ENCODE results near the gene PPA1. TPM values are rescaled to one million over a fixed set of nuclear protein-coding genes. Genes with fewer than 3 reads are reported as not detected.
"Not testable (repeated sequence)": the region's sequence is repeated elsewhere in the genome, so short reads cannot be mapped to it uniquely, and the experiment has no call there.

Gene PPA1
- total RNA-seq, 1 donor = 219 TPM

DNA sequence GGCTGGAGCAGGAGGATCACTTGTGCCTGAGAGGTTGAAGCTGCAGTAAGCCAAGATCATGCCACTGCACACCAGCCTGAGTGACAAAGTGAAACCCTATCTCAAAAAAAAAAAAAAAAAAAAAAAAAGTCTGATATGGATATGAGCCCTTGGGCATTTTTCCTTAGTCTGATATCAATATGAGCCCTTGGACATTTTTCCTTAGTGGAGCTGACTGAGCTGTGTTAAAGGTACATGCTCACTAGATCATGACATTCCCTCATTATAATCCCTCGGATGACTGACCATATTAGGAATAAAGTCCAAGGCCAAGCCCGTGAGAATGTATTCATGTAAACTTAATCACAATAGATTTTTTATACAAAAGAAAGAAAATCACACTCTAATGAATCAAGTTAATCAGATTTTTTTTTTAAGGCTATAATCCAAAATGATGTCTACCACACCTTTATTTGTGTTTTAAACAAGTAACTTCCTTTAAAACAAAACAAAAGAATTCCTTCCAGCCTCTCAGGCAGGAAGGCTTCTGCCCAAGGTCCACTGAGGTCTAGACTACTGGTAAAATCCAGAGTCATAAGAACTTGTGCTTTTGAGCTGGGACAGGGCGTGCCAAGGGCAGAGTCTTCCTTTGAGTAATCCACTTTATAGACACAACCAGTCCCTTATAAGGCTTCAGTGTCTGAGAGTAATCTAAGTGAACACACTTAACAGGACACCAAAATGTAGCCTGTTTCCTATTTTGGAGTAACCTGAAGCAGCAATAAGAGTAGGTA, 5.5 kb downstream of the PPA1 start:
- Histone ChIP-seq H4K20me1 (ENCODE audit: insufficient read depth, low read length) (peaks cover 32% of the 10 kb centered on the region), H3K36me3 (ENCODE audit: insufficient read depth, low read length) (peaks cover 17% of the 10 kb centered on the region), H2AFZ (ENCODE audit: low read length) (no peak overlapping the region), H3K79me2 (ENCODE audit: insufficient read depth, low read length) (peaks cover 75% of the 10 kb centered on the region), H3K9me3 (ENCODE audit: low read depth, low read length) (no peaks in the 10 kb centered on the region), H3K27me3 (ENCODE audit: insufficient read depth, low read length) (no peaks in the 10 kb centered on the region), H3K27ac (ENCODE audit: low read depth, low read length) (no peak overlapping the region), H3K4me2 (ENCODE audit: insufficient read depth, low read length) (no peak overlapping the region), H3K4me3 (ENCODE audit: insufficient read depth, low read length) (no peak overlapping the region), H3K4me1 (ENCODE audit: insufficient read depth, low read length) (peaks cover 10% of the 10 kb centered on the region)
- TF ChIP-seq, protein P1, sequence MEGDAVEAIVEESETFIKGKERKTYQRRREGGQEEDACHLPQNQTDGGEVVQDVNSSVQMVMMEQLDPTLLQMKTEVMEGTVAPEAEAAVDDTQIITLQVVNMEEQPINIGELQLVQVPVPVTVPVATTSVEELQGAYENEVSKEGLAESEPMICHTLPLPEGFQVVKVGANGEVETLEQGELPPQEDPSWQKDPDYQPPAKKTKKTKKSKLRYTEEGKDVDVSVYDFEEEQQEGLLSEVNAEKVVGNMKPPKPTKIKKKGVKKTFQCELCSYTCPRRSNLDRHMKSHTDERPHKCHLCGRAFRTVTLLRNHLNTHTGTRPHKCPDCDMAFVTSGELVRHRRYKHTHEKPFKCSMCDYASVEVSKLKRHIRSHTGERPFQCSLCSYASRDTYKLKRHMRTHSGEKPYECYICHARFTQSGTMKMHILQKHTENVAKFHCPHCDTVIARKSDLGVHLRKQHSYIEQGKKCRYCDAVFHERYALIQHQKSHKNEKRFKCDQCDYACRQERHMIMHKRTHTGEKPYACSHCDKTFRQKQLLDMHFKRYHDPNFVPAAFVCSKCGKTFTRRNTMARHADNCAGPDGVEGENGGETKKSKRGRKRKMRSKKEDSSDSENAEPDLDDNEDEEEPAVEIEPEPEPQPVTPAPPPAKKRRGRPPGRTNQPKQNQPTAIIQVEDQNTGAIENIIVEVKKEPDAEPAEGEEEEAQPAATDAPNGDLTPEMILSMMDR (IDR thresholded peaks at IDR 0.05; ENCODE audit: extremely low read depth, low read depth, low read length) = no peak
- no peak for DNase-seq (ENCODE audit: insufficient read length, low spot score, missing footprints)

DNA sequence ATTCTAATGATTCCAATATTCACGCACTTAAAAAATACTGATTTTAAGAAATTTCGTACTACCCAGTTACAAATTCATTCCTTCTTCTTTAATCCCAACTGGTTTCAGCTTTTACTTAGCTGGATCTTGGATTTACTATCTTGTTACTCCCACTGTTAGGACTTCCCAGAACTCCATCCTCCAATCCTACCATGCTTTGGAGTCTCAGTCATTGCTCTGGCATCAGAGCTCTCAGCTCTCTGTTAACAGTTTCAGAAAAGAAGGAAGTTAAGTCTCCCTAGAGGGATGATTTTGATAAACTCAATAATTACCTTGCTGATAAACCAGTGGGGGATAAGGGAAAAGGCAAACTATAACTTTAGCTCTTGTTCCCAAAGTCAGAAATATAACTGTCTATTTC, 9.5 kb downstream of the PPA1 start:
- Histone ChIP-seq H3K4me2 (ENCODE audit: insufficient read depth, low read length) (no peak overlapping the region), H4K20me1 (ENCODE audit: insufficient read depth, low read length) (peaks cover 17% of the 10 kb centered on the region), H3K4me3 (ENCODE audit: insufficient read depth, low read length) (no peak overlapping the region), H3K27me3 (ENCODE audit: insufficient read depth, low read length) (no peaks in the 10 kb centered on the region), H3K27ac (ENCODE audit: low read depth, low read length) (no peak overlapping the region), H3K4me1 (ENCODE audit: insufficient read depth, low read length) (peaks cover 3% of the 10 kb centered on the region), H3K9me3 (ENCODE audit: low read depth, low read length) (no peaks in the 10 kb centered on the region), H2AFZ (ENCODE audit: low read length) (no peak overlapping the region), H3K79me2 (ENCODE audit: insufficient read depth, low read length) (peaks cover 58% of the 10 kb centered on the region), H3K36me3 (ENCODE audit: insufficient read depth, low read length) (peaks cover 5% of the 10 kb centered on the region)
- no peak for DNase-seq (ENCODE audit: insufficient read length, low spot score, missing footprints)
- TF ChIP-seq, protein P1 (IDR thresholded peaks at IDR 0.05; ENCODE audit: extremely low read depth, low read depth, low read length) = no peak

DNA sequence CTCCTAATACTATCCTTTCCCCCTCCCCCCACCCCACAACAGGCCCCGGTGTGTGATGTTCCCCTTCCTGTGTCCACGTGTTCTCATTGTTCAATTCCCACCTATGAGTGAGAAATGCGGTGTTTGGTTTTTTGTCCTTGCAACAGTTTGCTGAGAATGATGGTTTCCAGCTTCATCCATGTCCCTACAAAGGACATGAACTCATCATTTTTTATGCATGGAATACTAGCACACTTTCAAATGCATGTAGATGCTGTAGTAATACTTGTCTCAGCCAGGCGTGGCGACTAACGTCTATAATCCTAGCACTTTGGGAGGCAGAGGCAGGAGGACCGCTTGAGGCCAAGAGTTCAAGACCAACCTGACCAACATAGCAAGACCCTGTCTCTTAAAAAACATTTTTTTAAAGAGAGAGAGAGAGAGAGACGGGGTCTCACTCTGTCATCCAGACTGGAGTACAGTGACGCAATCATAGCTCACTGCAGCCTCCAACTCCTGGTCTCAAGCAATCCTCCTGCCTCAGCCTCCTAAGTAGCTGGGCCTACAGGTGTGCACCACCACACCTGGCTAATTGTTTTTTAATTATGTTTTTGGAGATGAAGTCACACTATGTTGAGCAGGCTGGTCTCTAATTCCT, 10.3 kb downstream of the PPA1 start:
- not testable (repeated sequence) for H3K4me1 ChIP-seq (ENCODE audit: insufficient read depth, low read length); H3K36me3 ChIP-seq (ENCODE audit: insufficient read depth, low read length); H2AFZ ChIP-seq (ENCODE audit: low read length); H3K4me2 ChIP-seq (ENCODE audit: insufficient read depth, low read length); DNase-seq (ENCODE audit: insufficient read length, low spot score, missing footprints); H3K9me3 ChIP-seq (ENCODE audit: low read depth, low read length); H3K27ac ChIP-seq (ENCODE audit: low read depth, low read length); H3K27me3 ChIP-seq (ENCODE audit: insufficient read depth, low read length); H3K4me3 ChIP-seq (ENCODE audit: insufficient read depth, low read length)
- Histone ChIP-seq H4K20me1 (ENCODE audit: insufficient read depth, low read length) (peaks cover 14% of the 10 kb centered on the region), H3K79me2 (ENCODE audit: insufficient read depth, low read length) (peaks cover 55% of the 10 kb centered on the region)

DNA sequence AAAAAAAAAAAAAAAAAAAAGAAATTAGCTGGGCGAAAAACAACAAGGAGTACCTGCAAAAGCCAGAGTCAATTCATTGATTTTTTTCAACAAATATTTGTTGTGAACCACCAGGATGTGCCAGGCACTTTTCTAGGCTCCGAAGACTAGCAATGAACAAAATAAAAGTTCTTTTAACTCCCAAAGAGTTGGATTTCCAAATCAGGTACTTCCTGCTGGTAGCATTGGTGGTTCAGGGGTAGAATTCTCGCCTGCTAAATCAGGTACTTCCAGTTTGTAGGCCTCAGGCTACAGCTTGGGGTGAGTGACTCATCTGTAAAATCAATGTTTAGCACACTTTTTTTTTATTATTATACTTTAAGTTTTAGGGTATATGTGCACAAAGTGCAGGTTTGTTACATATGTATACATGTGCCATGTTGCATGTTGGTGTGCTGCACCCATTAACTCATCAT, 10.9 kb downstream of the PPA1 start:
- TF ChIP-seq, protein P1 (IDR thresholded peaks at IDR 0.05; ENCODE audit: extremely low read depth, low read depth, low read length) = no peak
- Histone ChIP-seq H3K9me3 (ENCODE audit: low read depth, low read length) (no peaks in the 10 kb centered on the region), H3K36me3 (ENCODE audit: insufficient read depth, low read length) (peaks cover 15% of the 10 kb centered on the region), H3K4me3 (ENCODE audit: insufficient read depth, low read length) (no peak overlapping the region), H2AFZ (ENCODE audit: low read length) (no peak overlapping the region), H3K27me3 (ENCODE audit: insufficient read depth, low read length) (no peaks in the 10 kb centered on the region), H3K4me1 (ENCODE audit: insufficient read depth, low read length) (peaks cover 3% of the 10 kb centered on the region), H4K20me1 (ENCODE audit: insufficient read depth, low read length) (peaks cover 14% of the 10 kb centered on the region), H3K4me2 (ENCODE audit: insufficient read depth, low read length) (no peak overlapping the region), H3K27ac (ENCODE audit: low read depth, low read length) (no peak overlapping the region), H3K79me2 (ENCODE audit: insufficient read depth, low read length) (peaks cover 50% of the 10 kb centered on the region)
- DNase-seq (ENCODE audit: insufficient read length, low spot score, missing footprints) = no peak
